Keratinocyte (primary cell): ENCODE data around the gene MERTK. TPM values are rescaled to one million over a fixed set of nuclear protein-coding genes. Genes with fewer than 3 reads are reported as not detected.

Source experiments
- DNase-seq: peaks from one replicate; pipeline ENCODE4 v3.0.0-alpha.2; 2011; ENCODE audit warnings: low read depth, missing footprints, low spot score
- FAIRE-seq: peaks from 2 replicates; lab custom pipeline; 2011; peaks lifted over from hg19 to GRCh38; lab: Jason Lieb, UNC
- H2AFZ ChIP-seq: 2 replicates; pipeline ENCODE4 v1.6.0; 2012; ENCODE audit warnings: low read length, control low read depth, inconsistent platforms; ENCODE audit not compliant: control insufficient read depth
- H3K27ac ChIP-seq: 2 replicates; pipeline ENCODE4 v1.5.1; 2011; ENCODE audit warnings: low read length; ENCODE audit not compliant: control insufficient read depth, insufficient read depth
- H3K27me3 ChIP-seq: 3 replicates; pipeline ENCODE4 v1.6.0; 2011; ENCODE audit warnings: low read length; ENCODE audit not compliant: control insufficient read depth, insufficient read depth; ENCODE audit errors: extremely low read depth
- H3K36me3 ChIP-seq, 2 experiments: 2 replicates in 1 of 2; 3 replicates in 1 of 2; pipeline ENCODE4 v1.5.1; 2011; ENCODE audit warnings: low read length in 2 of 2, mild to moderate bottlenecking in 1 of 2; ENCODE audit not compliant: control insufficient read depth in 2 of 2, insufficient read depth in 2 of 2; ENCODE audit errors: extremely low read depth in 1 of 2
- H3K4me1 ChIP-seq: 3 replicates; pipeline ENCODE4 v1.5.1; 2011; ENCODE audit warnings: low read length; ENCODE audit not compliant: control insufficient read depth, insufficient read depth; ENCODE audit errors: extremely low read depth
- H3K4me2 ChIP-seq: 3 replicates; pipeline ENCODE4 v1.6.0; 2011; ENCODE audit warnings: low read depth, low read length; ENCODE audit not compliant: control insufficient read depth, insufficient read depth; ENCODE audit errors: extremely low read depth
- H3K4me3 ChIP-seq, 3 experiments: fragments of 200-600 bp in 1 of 3; sonication (generic) in 1 of 3; 2 replicates in 2 of 3; 3 replicates in 1 of 3; pipeline ENCODE4 v1.5.1; 2011 to 2016; ENCODE audit warnings: low read length in 3 of 3, mild to moderate bottlenecking in 3 of 3, control low read depth in 2 of 3, inconsistent platforms in 1 of 3, low read depth in 1 of 3, mixed read lengths in 1 of 3, mixed run types in 1 of 3, moderate library complexity in 1 of 3; ENCODE audit not compliant: control insufficient read depth in 2 of 3, insufficient read depth in 2 of 3; ENCODE audit errors: extremely low read depth in 1 of 3
- H3K79me2 ChIP-seq: 2 replicates; pipeline ENCODE4 v1.6.0; 2012; ENCODE audit warnings: low read length; ENCODE audit not compliant: control insufficient read depth, insufficient read depth
- H3K9ac ChIP-seq: 3 replicates; pipeline ENCODE4 v1.6.0; 2011; ENCODE audit warnings: low read length; ENCODE audit not compliant: control insufficient read depth, insufficient read depth; ENCODE audit errors: extremely low read depth
- H3K9me1 ChIP-seq: 3 replicates; pipeline ENCODE4 v1.6.0; 2011; ENCODE audit warnings: low read length; ENCODE audit not compliant: control insufficient read depth, insufficient read depth; ENCODE audit errors: extremely low read depth
- H3K9me3 ChIP-seq: 2 replicates; pipeline ENCODE4 v1.5.1; 2012; ENCODE audit warnings: low read depth, low read length; ENCODE audit not compliant: control insufficient read depth
- H4K20me1 ChIP-seq: 3 replicates; pipeline ENCODE4 v1.6.0; 2011; ENCODE audit warnings: low read length; ENCODE audit not compliant: control insufficient read depth, insufficient read depth; ENCODE audit errors: extremely low read depth
- EZH2 ChIP-seq: IDR thresholded peaks from one replicate; pipeline ENCODE4 v1.6.1; 2012; ENCODE audit warnings: inconsistent platforms, mild to moderate bottlenecking, low read length, moderate library complexity
- dilution Hi-C: fragments of 300-500 bp; cut with MboI; formaldehyde crosslinking; loops from one replicate; pipeline ENCODE4 v1.7.0; 2020; ENCODE audit warnings: low sequenced_read_pairs; ENCODE audit not compliant: extremely low pct_ligation_motif_present
- polyA plus RNA-seq, 5 experiments: library from polyadenylated mRNA; depleted of rRNA in 3 of 5; stranded (reverse) in 3 of 5; stranded (forward) in 1 of 5; unstranded in 1 of 5; fragments of >200 nt; gene quantifications; 1 replicate in 1 of 5; 2 replicates in 3 of 5; 3 replicates in 1 of 5; pipeline versions ENCODE4 v1.2.1 to v1.2.3, GENCODE V29; 2011 to 2012; ENCODE audit warnings: missing spikeins in 2 of 5, low read depth in 1 of 5, low replicate concordance in 1 of 5
- TF ChIP-seq, protein P1 (sequence below), 3 experiments: IDR thresholded peaks in 1 of 3; conservative IDR thresholded peaks in 1 of 3; optimal IDR thresholded peaks in 1 of 3; 2 replicates in 2 of 3; 3 replicates in 1 of 3; pipeline versions ENCODE3 to v1.5.1; 2011; ENCODE audit warnings: low read length in 3 of 3, mild to moderate bottlenecking in 3 of 3, moderate library complexity in 2 of 3, control low read depth in 1 of 3, inconsistent platforms in 1 of 3; ENCODE audit not compliant: insufficient read depth in 2 of 3; ENCODE audit errors: extremely low read depth in 1 of 3

MERTK gene
- polyA plus RNA-seq, 1 donor (not counting 4 experiments of a cell fraction or from before 2014, with no cell fraction given) = 0.14 TPM

DNA sequence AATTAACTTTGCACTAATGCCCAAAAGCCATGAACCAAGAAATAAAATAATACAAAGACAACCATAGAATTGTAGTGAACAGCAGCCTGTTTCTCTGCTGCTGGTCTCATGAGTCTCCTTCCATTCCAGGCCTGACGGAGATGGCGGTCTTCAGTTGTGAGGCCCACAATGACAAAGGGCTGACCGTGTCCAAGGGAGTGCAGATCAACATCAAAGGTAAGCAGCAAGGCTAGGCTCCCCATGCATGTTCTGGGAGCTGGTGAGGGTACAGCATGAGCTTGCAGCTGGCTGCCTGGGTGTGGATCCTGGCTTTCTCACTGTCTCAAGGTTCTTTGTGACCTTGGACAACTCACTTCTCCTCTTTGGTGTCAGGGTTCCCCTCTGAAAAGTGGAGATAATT lies 66.7 kb downstream of the MERTK start:
- TF ChIP-seq EZH2 = no peak
- TF ChIP-seq, protein P1, sequence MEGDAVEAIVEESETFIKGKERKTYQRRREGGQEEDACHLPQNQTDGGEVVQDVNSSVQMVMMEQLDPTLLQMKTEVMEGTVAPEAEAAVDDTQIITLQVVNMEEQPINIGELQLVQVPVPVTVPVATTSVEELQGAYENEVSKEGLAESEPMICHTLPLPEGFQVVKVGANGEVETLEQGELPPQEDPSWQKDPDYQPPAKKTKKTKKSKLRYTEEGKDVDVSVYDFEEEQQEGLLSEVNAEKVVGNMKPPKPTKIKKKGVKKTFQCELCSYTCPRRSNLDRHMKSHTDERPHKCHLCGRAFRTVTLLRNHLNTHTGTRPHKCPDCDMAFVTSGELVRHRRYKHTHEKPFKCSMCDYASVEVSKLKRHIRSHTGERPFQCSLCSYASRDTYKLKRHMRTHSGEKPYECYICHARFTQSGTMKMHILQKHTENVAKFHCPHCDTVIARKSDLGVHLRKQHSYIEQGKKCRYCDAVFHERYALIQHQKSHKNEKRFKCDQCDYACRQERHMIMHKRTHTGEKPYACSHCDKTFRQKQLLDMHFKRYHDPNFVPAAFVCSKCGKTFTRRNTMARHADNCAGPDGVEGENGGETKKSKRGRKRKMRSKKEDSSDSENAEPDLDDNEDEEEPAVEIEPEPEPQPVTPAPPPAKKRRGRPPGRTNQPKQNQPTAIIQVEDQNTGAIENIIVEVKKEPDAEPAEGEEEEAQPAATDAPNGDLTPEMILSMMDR (optimal IDR thresholded peaks at IDR 0.05 in 1 of 3, IDR thresholded peaks at IDR 0.05 in 1 of 3, conservative IDR thresholded peaks at IDR 0.05 in 1 of 3; ENCODE audit: extremely low read depth in 1 of 3, insufficient read depth in 2 of 3, low read length in 3 of 3) = no peak
- Histone ChIP-seq H3K4me1 (peaks cover 7% of the 10 kb centered on the region), H3K27me3 (peaks cover 25% of the 10 kb centered on the region), H3K9ac (no peak overlapping the region), H3K4me3 (no peak overlapping the region), H3K79me2 (no peaks in the 10 kb centered on the region), H4K20me1 (no peaks in the 10 kb centered on the region), H3K4me2 (no peak overlapping the region), H3K9me3 (no peaks in the 10 kb centered on the region), H2AFZ (no peak overlapping the region), H3K36me3 (no peaks in the 10 kb centered on the region), H3K9me1 (no peaks in the 10 kb centered on the region), H3K27ac (no peak overlapping the region)
- dilution Hi-C loops = no loop called here
- DNase-seq (no peak), FAIRE-seq (no peak)

DNA sequence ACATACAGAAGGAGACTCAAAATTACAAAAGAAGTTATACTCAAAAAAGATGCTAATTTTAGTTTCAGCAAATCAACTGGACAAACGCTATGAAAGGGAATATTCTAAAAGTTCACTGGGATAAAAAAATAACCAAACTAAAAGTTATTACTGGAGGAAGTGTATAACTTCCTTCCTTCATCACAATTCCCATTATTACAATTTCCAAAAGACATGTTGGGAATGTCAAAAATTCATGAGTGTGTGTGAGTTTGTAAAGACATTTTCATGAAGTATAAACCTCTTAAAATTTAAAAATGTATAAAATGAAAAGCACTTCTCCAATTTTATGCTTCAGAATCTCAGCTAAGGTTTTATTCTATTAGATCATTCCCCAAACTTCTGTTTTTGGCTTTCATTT lies 67.8 kb downstream of the MERTK start:
- FAIRE-seq = no peak
- Histone ChIP-seq H3K4me2 (no peak overlapping the region), H3K9me3 (no peaks in the 10 kb centered on the region), H3K4me1 (peaks cover 7% of the 10 kb centered on the region), H3K79me2 (no peaks in the 10 kb centered on the region), H4K20me1 (no peaks in the 10 kb centered on the region), H2AFZ (no peak overlapping the region), H3K4me3 (no peak overlapping the region), H3K9ac (no peak overlapping the region), H3K36me3 (no peaks in the 10 kb centered on the region), H3K27me3 (peaks cover 25% of the 10 kb centered on the region), H3K9me1 (no peaks in the 10 kb centered on the region), H3K27ac (no peak overlapping the region)
- DNase-seq = no peak
- dilution Hi-C loops = no loop called here
- no peak for TF ChIP-seq EZH2
- TF ChIP-seq, protein P1 (optimal IDR thresholded peaks at IDR 0.05 in 1 of 3, IDR thresholded peaks at IDR 0.05 in 1 of 3, conservative IDR thresholded peaks at IDR 0.05 in 1 of 3; ENCODE audit: extremely low read depth in 1 of 3, insufficient read depth in 2 of 3, low read length in 3 of 3) = no peak
